Cardiac muscle cell (in vitro differentiated cells and primary cell): ENCODE results near the gene ANKRD33B. TPM values are rescaled to one million over a fixed set of nuclear protein-coding genes. Genes with fewer than 3 reads are reported as not detected.
A peak's percentile ranks its signal among the peaks of the same experiment; 100 is the strongest.

Experiments
- DNase-seq, 2 donors: peaks; one replicate each; pipeline versions ENCODE4 v3.0.0 to v3.0.0-alpha.2; 2010 to 2017; ENCODE audit warnings: low read depth in 1 of 2, low spot score in 1 of 2
- H3K27ac ChIP-seq: fragments of 200-600 bp; sonication (generic); 2 replicates; pipeline ENCODE4 v1.5.1; 2016
- H3K27me3 ChIP-seq: fragments of 200-600 bp; sonication (generic); 2 replicates; pipeline ENCODE4 v1.6.0; 2016; ENCODE audit warnings: control low read depth
- H3K36me3 ChIP-seq: fragments of 200-600 bp; sonication (generic); 2 replicates; pipeline ENCODE4 v1.5.1; 2016; ENCODE audit warnings: control low read depth
- H3K4me1 ChIP-seq: fragments of 200-600 bp; sonication (generic); 2 replicates; pipeline ENCODE4 v1.8.1; 2017; ENCODE audit warnings: low read depth, mild to moderate bottlenecking, mixed run types
- H3K4me3 ChIP-seq: fragments of 200-600 bp; sonication (generic); 2 replicates; pipeline ENCODE4 v1.5.1; 2016; ENCODE audit warnings: mild to moderate bottlenecking
- H3K9me3 ChIP-seq: fragments of 200-600 bp; sonication (generic); 2 replicates; pipeline ENCODE4 v1.5.1; 2017; ENCODE audit warnings: low read depth, mild to moderate bottlenecking, control low read depth
- polyA plus RNA-seq: library from polyadenylated mRNA; unstranded; fragments of >200 nt; fragmentation: Nextera tagmentation; extraction: Ambion mirVana; gene quantifications from 2 replicates; pipeline ENCODE4 v1.2.1, GENCODE V29; 2016
- total RNA-seq: library from RNA; depleted of rRNA; stranded (reverse); fragments of >200 nt; gene quantifications from 2 replicates; pipeline ENCODE4 v1.2.3, GENCODE V29; 2016
- TF ChIP-seq, protein P1 (sequence below): IDR thresholded peaks from 2 replicates; pipeline ENCODE4 v1.5.1; 2012; ENCODE audit warnings: low read depth, mild to moderate bottlenecking, low read length

The ANKRD33B gene
- total and polyA plus RNA-seq, 2 experiments from 2014 or later: 5.7 to 14.8 TPM

- TF ChIP-seq, protein P1, sequence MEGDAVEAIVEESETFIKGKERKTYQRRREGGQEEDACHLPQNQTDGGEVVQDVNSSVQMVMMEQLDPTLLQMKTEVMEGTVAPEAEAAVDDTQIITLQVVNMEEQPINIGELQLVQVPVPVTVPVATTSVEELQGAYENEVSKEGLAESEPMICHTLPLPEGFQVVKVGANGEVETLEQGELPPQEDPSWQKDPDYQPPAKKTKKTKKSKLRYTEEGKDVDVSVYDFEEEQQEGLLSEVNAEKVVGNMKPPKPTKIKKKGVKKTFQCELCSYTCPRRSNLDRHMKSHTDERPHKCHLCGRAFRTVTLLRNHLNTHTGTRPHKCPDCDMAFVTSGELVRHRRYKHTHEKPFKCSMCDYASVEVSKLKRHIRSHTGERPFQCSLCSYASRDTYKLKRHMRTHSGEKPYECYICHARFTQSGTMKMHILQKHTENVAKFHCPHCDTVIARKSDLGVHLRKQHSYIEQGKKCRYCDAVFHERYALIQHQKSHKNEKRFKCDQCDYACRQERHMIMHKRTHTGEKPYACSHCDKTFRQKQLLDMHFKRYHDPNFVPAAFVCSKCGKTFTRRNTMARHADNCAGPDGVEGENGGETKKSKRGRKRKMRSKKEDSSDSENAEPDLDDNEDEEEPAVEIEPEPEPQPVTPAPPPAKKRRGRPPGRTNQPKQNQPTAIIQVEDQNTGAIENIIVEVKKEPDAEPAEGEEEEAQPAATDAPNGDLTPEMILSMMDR: no peak
- Histone ChIP-seq H3K4me1 (peaks cover 36% of the 10 kb centered on the region), H3K4me3 (peak overlapping the region; percentile 64), H3K36me3 (no peaks in the 10 kb centered on the region), H3K27me3 (no peaks in the 10 kb centered on the region), H3K9me3 (no peaks in the 10 kb centered on the region), H3K27ac (no peak overlapping the region)
- peak in 1 of 2 donors; percentile 44 for DNase-seq
These were observed 1.2 kb downstream of the ANKRD33B start for GRCh38 chr5:10564838-10565784.

DNA sequence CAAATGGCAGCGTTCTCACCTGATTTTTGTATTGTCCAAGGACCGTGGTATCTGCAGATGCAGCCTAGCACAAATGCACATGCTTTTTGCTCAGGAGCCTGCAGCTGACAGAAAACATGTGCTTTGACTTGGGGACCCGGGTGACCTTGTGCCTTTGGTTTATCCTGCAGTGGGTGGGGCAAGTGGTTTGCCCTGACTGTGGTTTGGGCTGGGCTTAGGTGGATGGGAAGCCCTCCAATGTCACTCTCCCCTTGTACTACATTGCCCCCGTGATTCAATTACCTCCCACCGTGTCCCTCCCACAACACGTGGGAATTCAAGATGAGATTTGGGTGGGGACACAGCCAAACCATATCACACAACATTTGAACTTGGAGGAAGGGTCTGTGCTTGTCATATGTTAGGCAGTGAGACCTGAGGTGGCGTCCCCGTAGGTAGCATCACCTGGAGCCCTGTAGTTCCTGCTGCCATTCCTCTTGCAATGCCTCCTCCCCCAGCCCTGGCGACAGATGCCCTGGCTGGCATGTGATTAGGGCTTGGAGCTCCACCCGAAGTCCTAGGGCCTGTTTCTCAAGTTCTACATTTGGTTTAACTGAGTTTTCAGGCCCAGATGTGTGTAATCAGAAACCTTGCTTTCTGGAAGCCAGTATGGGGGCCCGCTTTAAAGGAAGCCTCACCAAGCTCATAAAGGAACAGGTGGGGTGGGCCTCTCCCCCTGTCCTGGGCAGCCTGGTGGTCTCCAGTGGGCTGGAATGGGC, 2.1 kb downstream of the ANKRD33B start:
- Histone ChIP-seq H3K4me3 (peak overlapping the region; percentile 64), H3K36me3 (no peaks in the 10 kb centered on the region), H3K4me1 (peaks cover 33% of the 10 kb centered on the region), H3K9me3 (no peaks in the 10 kb centered on the region), H3K27ac (peak overlapping the region; percentile 86), H3K27me3 (no peaks in the 10 kb centered on the region)
- peak in 1 of 2 donors; percentile 31 for DNase-seq
- TF ChIP-seq, protein P1: no peak

DNA sequence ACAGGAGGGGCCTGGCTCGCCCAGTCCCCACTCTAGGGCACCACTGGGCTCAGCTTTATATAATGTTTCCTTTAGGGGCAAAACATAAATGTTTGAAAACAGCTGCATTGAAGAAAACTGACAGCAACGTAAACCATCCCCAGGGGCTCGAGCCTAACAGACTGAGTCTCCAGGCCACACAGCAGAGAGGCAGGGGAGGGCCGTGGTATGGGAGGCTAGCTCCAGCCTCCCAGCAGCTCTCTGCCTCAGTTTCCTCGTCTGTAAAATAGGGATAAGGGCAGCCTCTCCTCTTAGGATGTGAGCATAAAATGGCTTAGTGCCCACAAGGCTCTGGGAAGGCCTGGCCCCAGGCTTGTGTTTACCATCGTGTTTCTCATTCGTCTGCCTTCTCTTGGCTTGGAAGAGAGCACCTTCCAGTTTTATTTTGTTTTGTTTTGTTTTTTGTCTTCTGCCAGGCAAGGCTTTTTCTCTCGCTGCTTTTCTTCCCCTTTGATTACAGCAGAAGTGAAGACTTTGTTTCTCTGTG, 2.7 kb downstream of the ANKRD33B start:
- TF ChIP-seq, protein P1: no peak
- H3K27ac ChIP-seq: peak overlapping the region; percentile 86
- no peak overlapping the region for H3K4me3 ChIP-seq
- peaks cover 33% of the 10 kb centered on the region for H3K4me1 ChIP-seq
- DNase-seq: no peak
- no peaks in the 10 kb centered on the region for H3K9me3 ChIP-seq
- H3K36me3 ChIP-seq: no peaks in the 10 kb centered on the region
- H3K27me3 ChIP-seq: no peaks in the 10 kb centered on the region

- no peak for DNase-seq
These were observed 3.3 kb downstream of the ANKRD33B start for GRCh38 chr5:10567121-10567591.

More at GRCh38 chr5:10567121-10567591, 3.3 kb downstream of the ANKRD33B start:
- H3K27ac ChIP-seq: peak overlapping the region; percentile 86
- H3K4me3 ChIP-seq: no peak overlapping the region
- H3K36me3 ChIP-seq: no peaks in the 10 kb centered on the region
- no peaks in the 10 kb centered on the region for H3K9me3 ChIP-seq
- H3K4me1 ChIP-seq: peaks cover 33% of the 10 kb centered on the region
- TF ChIP-seq, protein P1: no peak
- no peaks in the 10 kb centered on the region for H3K27me3 ChIP-seq
